ENCODE measurements around the gene GBP6.
"Not testable (repeated sequence)": the region's sequence is repeated elsewhere in the genome, so short reads cannot be mapped to it uniquely, and the experiment has no call there.

The GBP6 gene

DNA sequence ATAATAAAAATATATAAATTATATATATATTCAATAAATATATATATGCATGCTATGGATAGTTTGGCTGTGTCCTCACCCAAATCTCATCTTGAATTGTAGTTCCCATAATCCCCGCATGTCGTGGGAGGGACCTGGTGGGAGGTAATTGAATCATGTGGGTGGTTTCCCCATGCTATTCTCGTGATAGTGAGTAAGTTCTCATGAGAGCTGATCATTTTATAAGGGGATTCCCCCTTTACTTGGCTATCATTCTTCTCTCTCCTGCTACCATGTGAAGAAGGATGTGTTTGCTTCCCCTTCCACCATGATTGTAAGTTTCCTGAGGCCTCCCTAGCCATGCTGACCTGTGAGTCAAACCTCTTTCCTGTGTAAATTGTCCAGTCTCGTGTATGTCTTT is 10.0 kb downstream of the GBP6 start:
- DNase-seq = not testable (repeated sequence)

DNA sequence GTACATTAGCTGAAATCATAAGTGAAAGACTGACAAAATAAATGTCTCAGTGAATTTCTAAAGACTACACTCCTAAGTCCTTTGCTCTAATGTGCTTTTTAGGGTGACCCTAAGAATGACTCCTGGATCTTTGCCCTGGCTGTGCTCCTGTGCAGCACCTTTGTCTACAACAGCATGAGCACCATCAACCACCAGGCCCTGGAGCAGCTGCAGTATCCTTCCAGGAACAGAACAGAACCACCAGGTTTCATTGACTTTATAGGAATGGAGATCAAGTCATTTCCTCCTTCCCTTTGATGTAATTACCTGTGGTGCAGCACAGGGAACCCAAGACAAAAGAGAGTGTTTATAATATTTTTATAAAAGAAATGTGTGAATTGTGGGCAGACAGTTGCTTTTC is 14.1 kb downstream of the GBP6 start:
- no peak for DNase-seq

- DNase-seq = no peak
Measured at GRCh38 chr1:89381618-89382017, 17.8 kb downstream of the GBP6 start.

DNA sequence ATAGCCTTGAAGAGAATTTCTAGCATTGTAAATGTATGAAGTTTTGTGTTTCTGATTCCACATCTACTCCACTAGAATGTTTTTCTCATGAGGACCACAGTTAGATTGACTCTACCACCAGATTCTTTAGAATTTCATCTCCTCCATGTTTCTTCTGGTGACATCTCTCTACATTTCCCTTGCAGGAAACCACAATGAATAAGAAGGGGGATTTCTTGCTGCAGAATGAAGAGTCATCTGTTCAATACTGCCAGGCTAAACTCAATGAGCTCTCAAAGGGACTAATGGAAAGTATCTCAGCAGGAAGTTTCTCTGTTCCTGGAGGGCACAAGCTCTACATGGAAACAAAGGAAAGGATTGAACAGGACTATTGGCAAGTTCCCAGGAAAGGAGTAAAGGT is 18.6 kb downstream of the GBP6 start:
- DNase-seq = no peak

DNA sequence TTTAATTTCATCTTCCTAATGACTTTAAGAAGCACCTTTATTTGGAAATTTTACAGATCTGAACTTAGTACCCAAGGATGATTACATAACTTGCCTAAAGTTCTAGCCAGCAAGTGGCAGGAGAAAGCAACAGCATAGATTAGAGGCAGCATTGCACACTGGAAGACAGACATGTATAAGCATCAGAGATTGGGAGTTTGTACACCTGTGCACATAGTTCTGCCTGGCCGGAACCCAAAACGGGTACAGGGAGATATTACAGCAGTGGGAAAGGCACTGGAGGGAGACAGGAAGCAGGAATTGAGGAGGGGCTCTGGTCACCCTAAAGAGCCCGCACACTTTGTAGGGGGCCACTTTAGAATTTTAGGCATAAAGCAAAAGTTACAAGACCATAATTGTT is 19.3 kb downstream of the GBP6 start:
- DNase-seq = no peak

DNA sequence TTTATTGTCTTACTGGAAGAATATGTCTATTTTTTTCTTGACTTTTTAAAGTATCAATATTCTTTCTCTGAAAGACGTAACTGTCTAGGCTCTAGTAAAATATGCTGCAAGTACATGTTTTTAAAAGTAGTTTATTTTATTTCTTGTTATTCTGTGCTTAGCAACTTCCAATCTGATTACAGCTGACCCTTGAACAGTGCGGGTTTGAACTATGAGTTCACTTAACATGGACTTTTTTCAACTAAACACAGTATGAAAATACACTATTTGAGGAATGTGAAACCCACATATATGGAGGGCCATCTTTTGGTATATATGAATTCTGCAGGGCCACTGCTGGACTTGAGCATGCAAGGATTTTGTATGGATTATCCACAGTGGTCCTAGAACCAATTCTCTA is 26.8 kb downstream of the GBP6 start:
- DNase-seq = no peak

DNA sequence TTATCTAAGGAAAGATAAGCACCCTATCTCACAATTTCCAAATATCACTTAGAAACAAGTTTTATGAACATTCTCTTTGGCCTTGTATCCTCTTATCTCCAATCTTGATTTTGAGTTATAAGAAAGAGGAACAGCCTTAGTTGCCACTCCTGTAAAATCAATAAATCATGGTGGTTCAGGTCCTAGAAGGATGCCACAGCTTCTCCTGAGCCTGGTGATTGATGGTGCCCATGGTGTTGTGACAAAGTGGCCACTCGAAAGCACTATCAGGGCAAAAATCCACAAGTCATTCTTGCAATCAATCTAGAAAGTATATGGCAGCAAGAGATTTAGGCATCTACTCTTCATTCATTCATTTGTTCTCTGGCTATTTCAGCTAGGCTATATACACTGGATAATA is 27.8 kb downstream of the GBP6 start:
- no peak for DNase-seq

GRCh38 chr1:89394851-89395250 is 31.0 kb downstream of the GBP6 start:
- no peak for DNase-seq

GRCh38 chr1:89396902-89397301 is 33.0 kb downstream of the GBP6 start:
- no peak for DNase-seq

- DNase-seq = no peak
Measured at GRCh38 chr1:89405275-89405929, 41.5 kb downstream of the GBP6 start.

GRCh38 chr1:89407360-89407759 is 43.5 kb downstream of the GBP6 start:
- no peak for DNase-seq

DNA sequence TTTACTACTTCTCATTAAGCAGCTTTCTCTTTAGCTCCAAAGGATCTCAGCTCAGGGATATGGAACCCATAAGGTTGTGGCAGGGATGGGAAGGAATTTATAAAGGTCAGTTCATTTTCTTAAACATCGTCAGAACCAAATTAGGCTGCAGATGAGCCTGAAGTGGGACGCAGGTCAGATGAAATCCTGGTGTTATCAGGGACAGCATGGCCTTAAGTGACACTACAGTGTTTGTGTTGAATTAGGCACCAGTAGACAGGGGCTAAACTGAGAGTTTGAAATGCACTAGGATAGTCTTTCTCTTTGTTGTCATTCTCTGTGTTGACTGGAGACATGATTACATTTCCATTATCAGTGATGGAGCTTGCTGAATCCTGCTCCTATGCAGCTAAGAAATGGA is 43.9 kb downstream of the GBP6 start:
- DNase-seq = not testable (repeated sequence)

GRCh38 chr1:89425056-89425455 is 61.2 kb downstream of the GBP6 start:
- DNase-seq = no peak

DNA sequence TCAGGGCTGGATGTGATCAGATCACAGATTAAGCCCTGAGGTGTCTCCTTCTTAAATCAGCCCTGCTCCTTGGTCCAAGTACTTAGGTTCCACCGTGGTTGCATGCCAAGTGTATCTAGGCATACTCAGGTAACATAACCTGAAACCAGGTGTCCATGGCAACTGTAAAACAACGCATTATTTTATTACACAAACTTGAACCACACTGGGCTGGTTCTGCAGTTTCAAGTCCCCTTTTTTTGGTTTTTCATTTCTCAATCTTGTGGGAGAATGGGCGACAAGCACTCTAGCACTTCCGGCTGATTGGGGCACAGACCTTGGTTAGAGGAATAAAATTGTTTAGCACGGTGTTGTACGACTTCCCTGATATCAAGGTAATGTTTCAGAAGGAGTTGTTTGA is 65.2 kb downstream of the GBP6 start:
- no peak for DNase-seq

GRCh38 chr1:89429681-89430080 is 65.8 kb downstream of the GBP6 start:
- not testable (repeated sequence) for DNase-seq

- no peak for DNase-seq
Measured at GRCh38 chr1:89433421-89433820, 69.6 kb downstream of the GBP6 start.

DNA sequence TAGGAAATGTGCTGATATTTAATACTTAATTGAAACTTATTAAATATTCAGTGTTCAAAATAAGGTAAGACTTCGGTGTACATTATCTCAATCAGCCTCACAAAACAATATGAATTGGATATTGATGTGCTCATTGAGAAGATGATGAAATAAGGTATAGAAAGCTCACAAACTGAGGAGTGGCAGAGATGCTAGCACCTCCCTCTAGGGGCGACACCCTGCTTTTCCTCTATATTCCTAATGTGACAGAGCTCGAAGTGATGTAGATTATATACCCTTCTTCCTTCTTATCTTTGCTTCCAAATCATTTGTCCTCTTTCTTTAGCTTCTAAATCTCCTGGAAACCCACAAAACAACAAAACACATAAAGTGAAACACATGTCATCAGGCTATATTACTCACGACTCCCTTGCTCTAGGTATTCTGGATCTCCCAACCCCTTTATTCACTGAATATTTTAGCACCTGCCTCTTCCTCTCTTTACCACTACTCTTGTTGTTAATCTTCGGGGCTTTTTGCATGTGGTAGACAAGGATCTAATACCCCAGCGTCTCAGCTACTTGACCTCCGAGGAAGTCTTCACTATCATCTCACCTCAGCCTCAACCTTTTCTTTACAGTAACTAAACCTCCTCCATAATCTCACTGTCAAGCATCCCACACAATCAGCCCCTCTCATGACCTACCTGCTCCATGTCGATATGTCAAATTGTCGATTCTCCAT is 70.4 kb downstream of the GBP6 start:
- not testable (repeated sequence) for DNase-seq

Measured in activated effector memory CD4-positive, alpha-beta T cell treated with anti-CD3 and anti-CD28 coated beads, Interleukin-2, amount 50 U/mL, for 16 hours (primary cell).